Activated CD4-positive, alpha-beta T cell treated with anti-CD3 and anti-CD28 coated beads, Interleukin-2, amount 10 ng/mL, durations not matched to agents 7 days and 5 days (primary cell): ENCODE measurements around the gene PPP1CB. TPM values are rescaled to one million over a fixed set of nuclear protein-coding genes. Genes with fewer than 3 reads are reported as not detected.
"Not testable (repeated sequence)": the region's sequence is repeated elsewhere in the genome, so short reads cannot be mapped to it uniquely, and the experiment has no call there.

ENCODE experiments used
- CTCF ChIA-PET: fragments of 350-600 bp; sonication (Branson Sonifier 250); formaldehyde crosslinking; loops from one replicate; lab custom pipeline; 2021; ENCODE audit warnings: antibody characterized with exemption; lab: Charles Lee
- POLR2A ChIA-PET: fragments of 350-600 bp; sonication (Branson Sonifier 250); formaldehyde crosslinking; loops from one replicate; lab custom pipeline; 2021; ENCODE audit warnings: antibody characterized with exemption; lab: Charles Lee
- DNase-seq: peaks from one replicate; pipeline ENCODE4 v3.0.0-alpha.2; 2020
- H3K27ac Mint-ChIP-seq: one replicate; pipeline ENCODE4 v1.8.0; 2021; ENCODE audit warnings: mild to moderate bottlenecking, moderate library complexity, mixed read lengths
- H3K27me3 Mint-ChIP-seq: one replicate; pipeline ENCODE4 v1.8.0; 2021; ENCODE audit warnings: mixed read lengths
- H3K36me3 Mint-ChIP-seq: one replicate; pipeline ENCODE4 v1.8.0; 2021; ENCODE audit warnings: low read depth, mixed read lengths
- H3K4me1 Mint-ChIP-seq: one replicate; pipeline ENCODE4 v1.8.0; 2021; ENCODE audit warnings: mixed read lengths
- H3K4me3 Mint-ChIP-seq: one replicate; pipeline ENCODE4 v1.8.0; 2021; ENCODE audit warnings: mild to moderate bottlenecking, moderate library complexity, mixed read lengths
- H3K9me3 Mint-ChIP-seq: one replicate; pipeline ENCODE4 v1.8.0; 2021; ENCODE audit warnings: mixed read lengths
- total RNA-seq, 2 experiments: library from RNA; stranded (reverse); gene quantifications; one replicate each; pipeline ENCODE4 v1.2.3, GENCODE V29; 2021

The PPP1CB gene
- total RNA-seq, 2 experiments from 2014 or later: 171 to 188 TPM

- no peaks in the 10 kb centered on the region for H3K36me3 Mint-ChIP-seq
- no peaks in the 10 kb centered on the region for H3K9me3 Mint-ChIP-seq
- ChIA-PET CTCF (interaction anchor here (1.0 to 1.2 kb wide), 2 partner anchors 10 to 12 kb away, joined by 3 to 4 read pairs; no protein-coding TSS in a partner anchor), POLR2A (no interaction called here)
- H3K27me3 Mint-ChIP-seq: no peaks in the 10 kb centered on the region
- no peaks in the 10 kb centered on the region for H3K4me1 Mint-ChIP-seq
- no peak for DNase-seq
- no peak overlapping the region for H3K4me3 Mint-ChIP-seq
- H3K27ac Mint-ChIP-seq: no peak overlapping the region
These were observed 29.9 kb upstream of the PPP1CB start for GRCh38 chr2:28721601-28722191.

- Mint-ChIP-seq H3K4me3 (no peak overlapping the region), H3K27ac (no peak overlapping the region), H3K36me3 (no peaks in the 10 kb centered on the region), H3K9me3 (no peaks in the 10 kb centered on the region), H3K27me3 (no peaks in the 10 kb centered on the region), H3K4me1 (no peaks in the 10 kb centered on the region)
- CTCF ChIA-PET: interaction anchor here (0.6 to 1.4 kb wide), 3 partner anchors 11 to 960 kb away, joined by 3 to 6 read pairs (median 3); no protein-coding TSS in a partner anchor
- DNase-seq: no peak
- POLR2A ChIA-PET: no interaction called here
These were observed 26.5 kb upstream of the PPP1CB start for GRCh38 chr2:28725021-28725711.

- H3K27me3 Mint-ChIP-seq: no peaks in the 10 kb centered on the region
- ChIA-PET POLR2A (interaction anchor here (0.8 kb wide), 1 partner anchor 144 kb away, joined by 3 read pairs; the partner anchor contains the start of gene TRMT61B), CTCF (interaction anchor here (0.6 to 1.4 kb wide), 4 partner anchors 12 to 961 kb away, joined by 3 to 6 read pairs (median 4); no protein-coding TSS in a partner anchor)
- no peak overlapping the region for H3K27ac Mint-ChIP-seq
- H3K9me3 Mint-ChIP-seq: no peaks in the 10 kb centered on the region
- no peak for DNase-seq
- peaks cover 7% of the 10 kb centered on the region for H3K4me1 Mint-ChIP-seq
- no peak overlapping the region for H3K4me3 Mint-ChIP-seq
- no peaks in the 10 kb centered on the region for H3K36me3 Mint-ChIP-seq
These were observed 25.5 kb upstream of the PPP1CB start for GRCh38 chr2:28726177-28726576.

GRCh38 chr2:28729698-28730097 is 21.9 kb upstream of the PPP1CB start:
- Mint-ChIP-seq H3K27me3 (no peaks in the 10 kb centered on the region), H3K4me1 (peaks cover 7% of the 10 kb centered on the region), H3K4me3 (no peak overlapping the region), H3K36me3 (no peaks in the 10 kb centered on the region), H3K9me3 (no peaks in the 10 kb centered on the region), H3K27ac (no peak overlapping the region)
- DNase-seq: no peak
- ChIA-PET CTCF (interaction anchor here (1.1 to 2.5 kb wide), 3 partner anchors 18 to 189 kb away, joined by 3 to 8 read pairs (median 3); no protein-coding TSS in a partner anchor), POLR2A (interaction anchor here (0.6 kb wide), 1 partner anchor 21 kb away, joined by 4 read pairs; no protein-coding TSS in a partner anchor)

- Mint-ChIP-seq H3K36me3 (no peaks in the 10 kb centered on the region), H3K27ac (no peak overlapping the region), H3K4me1 (peaks cover 7% of the 10 kb centered on the region), H3K4me3 (no peak overlapping the region), H3K9me3 (no peaks in the 10 kb centered on the region), H3K27me3 (no peaks in the 10 kb centered on the region)
- no peak for DNase-seq
- ChIA-PET POLR2A (no interaction called here), CTCF (interaction anchor here (0.6 to 2.5 kb wide), 4 partner anchors 17 to 310 kb away, joined by 3 to 8 read pairs (median 4); no protein-coding TSS in a partner anchor)
These were observed 20.9 kb upstream of the PPP1CB start for GRCh38 chr2:28730641-28731146.

- no peak overlapping the region for H3K4me3 Mint-ChIP-seq
- DNase-seq: no peak
- ChIA-PET CTCF (interaction anchor here (1.2 kb wide), 1 partner anchor 533 kb away, joined by 3 read pairs; no protein-coding TSS in a partner anchor), POLR2A (no interaction called here)
- peaks cover 4% of the 10 kb centered on the region for H3K4me1 Mint-ChIP-seq
- H3K27me3 Mint-ChIP-seq: no peaks in the 10 kb centered on the region
- peaks cover 4% of the 10 kb centered on the region for H3K36me3 Mint-ChIP-seq
- no peak overlapping the region for H3K27ac Mint-ChIP-seq
- peaks cover 17% of the 10 kb centered on the region for H3K9me3 Mint-ChIP-seq
These were observed 16.1 kb upstream of the PPP1CB start for GRCh38 chr2:28735511-28735910.

GRCh38 chr2:28736034-28736433 is 15.6 kb upstream of the PPP1CB start:
- ChIA-PET CTCF (interaction anchor here (1.1 to 1.2 kb wide), 2 partner anchors 143 to 534 kb away, joined by 3 read pairs; no protein-coding TSS in a partner anchor), POLR2A (no interaction called here)
- Mint-ChIP-seq H3K27ac (no peak overlapping the region), H3K27me3 (no peaks in the 10 kb centered on the region), H3K36me3 (peaks cover 4% of the 10 kb centered on the region), H3K4me3 (no peak overlapping the region), H3K9me3 (peaks cover 17% of the 10 kb centered on the region), H3K4me1 (no peaks in the 10 kb centered on the region)
- no peak for DNase-seq

- peaks cover 4% of the 10 kb centered on the region for H3K36me3 Mint-ChIP-seq
- no peak overlapping the region for H3K27ac Mint-ChIP-seq
- DNase-seq: no peak
- peaks cover 5% of the 10 kb centered on the region for H3K27me3 Mint-ChIP-seq
- H3K4me3 Mint-ChIP-seq: no peak overlapping the region
- no peaks in the 10 kb centered on the region for H3K4me1 Mint-ChIP-seq
- peaks cover 17% of the 10 kb centered on the region for H3K9me3 Mint-ChIP-seq
- ChIA-PET CTCF (interaction anchor here (1.0 kb wide), 1 partner anchor 11 kb away, joined by 6 read pairs; no protein-coding TSS in a partner anchor), POLR2A (no interaction called here)
These were observed 14.0 kb upstream of the PPP1CB start for GRCh38 chr2:28737655-28738054.

- DNase-seq, H3K4me3 Mint-ChIP-seq, H3K4me1 Mint-ChIP-seq, H3K27ac Mint-ChIP-seq, H3K27me3 Mint-ChIP-seq, H3K36me3 Mint-ChIP-seq, POLR2A ChIA-PET, H3K9me3 Mint-ChIP-seq: not testable (repeated sequence)
- CTCF ChIA-PET: interaction anchor here (0.6 to 1.8 kb wide), 2 partner anchors 144 to 176 kb away, joined by 3 to 6 read pairs; no protein-coding TSS in a partner anchor
These were observed 9.0 kb upstream of the PPP1CB start for GRCh38 chr2:28742619-28743018.

GRCh38 chr2:28745225-28745624 is 6.4 kb upstream of the PPP1CB start:
- Mint-ChIP-seq H3K36me3 (peaks cover 2% of the 10 kb centered on the region), H3K27ac (no peak overlapping the region), H3K27me3 (peaks cover 5% of the 10 kb centered on the region), H3K9me3 (no peaks in the 10 kb centered on the region), H3K4me3 (no peak overlapping the region), H3K4me1 (peaks cover 27% of the 10 kb centered on the region)
- DNase-seq: no peak
- POLR2A ChIA-PET: no interaction called here
- CTCF ChIA-PET: no interaction called here

GRCh38 chr2:28745876-28746275 is 5.8 kb upstream of the PPP1CB start:
- Mint-ChIP-seq H3K4me3 (no peak overlapping the region), H3K9me3 (no peaks in the 10 kb centered on the region), H3K27me3 (peaks cover 5% of the 10 kb centered on the region), H3K27ac (peak overlapping the region; percentile 31), H3K4me1 (peaks cover 32% of the 10 kb centered on the region), H3K36me3 (peaks cover 2% of the 10 kb centered on the region)
- CTCF ChIA-PET: no interaction called here
- no peak for DNase-seq
- POLR2A ChIA-PET: no interaction called here

GRCh38 chr2:28746429-28747111 is 5.1 kb upstream of the PPP1CB start:
- H3K4me3 Mint-ChIP-seq: no peak overlapping the region
- no peak overlapping the region for H3K27ac Mint-ChIP-seq
- no peaks in the 10 kb centered on the region for H3K9me3 Mint-ChIP-seq
- peaks cover 2% of the 10 kb centered on the region for H3K36me3 Mint-ChIP-seq
- H3K27me3 Mint-ChIP-seq: peaks cover 5% of the 10 kb centered on the region
- no peak for DNase-seq
- peaks cover 32% of the 10 kb centered on the region for H3K4me1 Mint-ChIP-seq
- POLR2A ChIA-PET: no interaction called here
- CTCF ChIA-PET: interaction anchor here (1.4 to 2.6 kb wide), 3 partner anchors 8 to 17 kb away, joined by 3 to 8 read pairs (median 4); no protein-coding TSS in a partner anchor
